ENCODE results near the gene ABLIM2. TPM values are rescaled to one million over a fixed set of nuclear protein-coding genes. Genes with fewer than 3 reads are reported as not detected.

ABLIM2 gene
- total and polyA plus RNA-seq, 2 of the 13 experiments (the other 11 are each of a cell fraction or from before 2014, with no cell fraction given), result 0.20 to 0.37 TPM

DNA sequence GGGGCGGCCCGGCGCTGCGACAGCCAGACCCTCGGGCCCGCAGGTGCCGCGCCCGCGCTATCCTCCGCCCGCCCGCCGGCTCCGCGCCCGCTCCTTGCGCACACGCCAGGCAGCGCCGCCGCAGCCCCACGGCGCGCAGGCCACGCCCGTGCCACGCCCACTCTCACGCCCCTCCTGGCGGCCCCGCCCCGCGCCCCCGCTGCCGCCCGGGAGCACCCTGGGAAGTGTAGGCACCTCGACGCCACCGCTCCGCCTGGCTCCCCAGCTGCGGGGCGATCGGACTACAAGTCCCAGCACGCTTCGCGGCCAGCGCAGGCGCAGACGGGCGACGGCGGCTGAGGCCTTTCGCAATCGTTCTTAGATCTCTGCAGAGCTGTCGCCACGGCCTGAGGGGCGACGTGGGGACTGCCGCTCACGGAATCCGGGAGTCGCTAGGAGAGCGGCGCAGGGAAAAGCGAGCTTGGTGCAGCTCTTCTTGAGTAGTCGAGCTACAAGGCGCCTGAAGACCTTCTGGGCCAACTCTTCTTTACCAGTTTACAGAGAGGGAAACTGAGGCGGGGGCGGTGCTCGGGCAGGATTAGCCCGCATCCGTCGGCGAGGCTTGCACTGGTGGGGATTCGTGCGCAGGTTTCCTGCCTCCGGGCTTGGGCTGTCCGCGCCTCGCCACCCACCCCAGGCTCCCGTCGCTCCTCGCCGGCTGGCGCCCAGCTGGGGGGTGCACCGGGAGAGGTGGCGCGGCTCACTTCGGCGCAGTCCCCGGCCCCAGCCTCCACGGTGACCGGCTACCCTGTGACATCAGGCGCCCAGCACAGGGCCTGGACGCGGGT, at the start of gene ABLIM2 (continued):
- no peak for TF ChIP-seq CCAR2 (optimal IDR thresholded peaks at IDR 0.05; ENCODE audit: low read depth, low read length)
- no peak for TF ChIP-seq TCF7L2 (IDR thresholded peaks at IDR 0.05; ENCODE audit: low read depth, low read length)
- TF ChIP-seq ISL2 (CRISPR knock-in tag; IDR thresholded peaks at IDR 0.05), result peak; percentile 68
- no peak for TF ChIP-seq XBP1 (CRISPR knock-in tag; IDR thresholded peaks at IDR 0.05)
- no peak for TF ChIP-seq NPAS2 (CRISPR knock-in tag; IDR thresholded peaks at IDR 0.05; ENCODE audit: borderline replicate concordance)
- TF ChIP-seq, protein P1, sequence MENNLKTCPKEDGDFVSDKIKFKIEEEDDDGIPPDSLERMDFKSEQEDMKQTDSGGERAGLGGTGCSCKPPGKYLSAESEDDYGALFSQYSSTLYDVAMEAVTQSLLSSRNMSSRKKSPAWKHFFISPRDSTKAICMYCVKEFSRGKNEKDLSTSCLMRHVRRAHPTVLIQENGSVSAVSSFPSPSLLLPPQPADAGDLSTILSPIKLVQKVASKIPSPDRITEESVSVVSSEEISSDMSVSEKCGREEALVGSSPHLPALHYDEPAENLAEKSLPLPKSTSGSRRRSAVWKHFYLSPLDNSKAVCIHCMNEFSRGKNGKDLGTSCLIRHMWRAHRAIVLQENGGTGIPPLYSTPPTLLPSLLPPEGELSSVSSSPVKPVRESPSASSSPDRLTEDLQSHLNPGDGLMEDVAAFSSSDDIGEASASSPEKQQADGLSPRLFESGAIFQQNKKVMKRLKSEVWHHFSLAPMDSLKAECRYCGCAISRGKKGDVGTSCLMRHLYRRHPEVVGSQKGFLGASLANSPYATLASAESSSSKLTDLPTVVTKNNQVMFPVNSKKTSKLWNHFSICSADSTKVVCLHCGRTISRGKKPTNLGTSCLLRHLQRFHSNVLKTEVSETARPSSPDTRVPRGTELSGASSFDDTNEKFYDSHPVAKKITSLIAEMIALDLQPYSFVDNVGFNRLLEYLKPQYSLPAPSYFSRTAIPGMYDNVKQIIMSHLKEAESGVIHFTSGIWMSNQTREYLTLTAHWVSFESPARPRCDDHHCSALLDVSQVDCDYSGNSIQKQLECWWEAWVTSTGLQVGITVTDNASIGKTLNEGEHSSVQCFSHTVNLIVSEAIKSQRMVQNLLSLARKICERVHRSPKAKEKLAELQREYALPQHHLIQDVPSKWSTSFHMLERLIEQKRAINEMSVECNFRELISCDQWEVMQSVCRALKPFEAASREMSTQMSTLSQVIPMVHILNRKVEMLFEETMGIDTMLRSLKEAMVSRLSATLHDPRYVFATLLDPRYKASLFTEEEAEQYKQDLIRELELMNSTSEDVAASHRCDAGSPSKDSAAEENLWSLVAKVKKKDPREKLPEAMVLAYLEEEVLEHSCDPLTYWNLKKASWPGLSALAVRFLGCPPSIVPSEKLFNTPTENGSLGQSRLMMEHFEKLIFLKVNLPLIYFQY (CRISPR knock-in tag; IDR thresholded peaks at IDR 0.05; ENCODE audit: borderline replicate concordance), result no peak
- TF ChIP-seq SATB2 (CRISPR knock-in tag; IDR thresholded peaks at IDR 0.05), result no peak
- TF ChIP-seq ZNF557 (CRISPR knock-in tag; IDR thresholded peaks at IDR 0.05), result no peak
- TF ChIP-seq HINFP (CRISPR knock-in tag; IDR thresholded peaks at IDR 0.05; ENCODE audit: low read depth), result no peak; the same call in 1 of the 2 replicates
- TF ChIP-seq ZBTB10 (CRISPR knock-in tag; IDR thresholded peaks at IDR 0.05; ENCODE audit: borderline replicate concordance), result no peak
- TF ChIP-seq EP300 (IDR thresholded peaks at IDR 0.05; ENCODE audit: low read depth in 2 of 2, low read length in 2 of 2), result no peak; a peak in 1 of 4 replicates
- no peak for TF ChIP-seq EP300 (CRISPR knock-in tag; IDR thresholded peaks at IDR 0.05; ENCODE audit: borderline replicate concordance)
- TF ChIP-seq, protein P2, sequence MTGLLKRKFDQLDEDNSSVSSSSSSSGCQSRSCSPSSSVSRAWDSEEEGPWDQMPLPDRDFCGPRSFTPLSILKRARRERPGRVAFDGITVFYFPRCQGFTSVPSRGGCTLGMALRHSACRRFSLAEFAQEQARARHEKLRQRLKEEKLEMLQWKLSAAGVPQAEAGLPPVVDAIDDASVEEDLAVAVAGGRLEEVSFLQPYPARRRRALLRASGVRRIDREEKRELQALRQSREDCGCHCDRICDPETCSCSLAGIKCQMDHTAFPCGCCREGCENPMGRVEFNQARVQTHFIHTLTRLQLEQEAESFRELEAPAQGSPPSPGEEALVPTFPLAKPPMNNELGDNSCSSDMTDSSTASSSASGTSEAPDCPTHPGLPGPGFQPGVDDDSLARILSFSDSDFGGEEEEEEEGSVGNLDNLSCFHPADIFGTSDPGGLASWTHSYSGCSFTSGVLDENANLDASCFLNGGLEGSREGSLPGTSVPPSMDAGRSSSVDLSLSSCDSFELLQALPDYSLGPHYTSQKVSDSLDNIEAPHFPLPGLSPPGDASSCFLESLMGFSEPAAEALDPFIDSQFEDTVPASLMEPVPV (CRISPR knock-in tag; IDR thresholded peaks at IDR 0.05), result no peak; the same call in 1 of the 2 replicates
- TF ChIP-seq ESRRA (CRISPR knock-in tag; IDR thresholded peaks at IDR 0.05; ENCODE audit: low read depth), result no peak; the same call in 1 of the 2 replicates
- TF ChIP-seq PLRG1 (conservative IDR thresholded peaks at IDR 0.05), result no peak
- TF ChIP-seq SOX13 (IDR thresholded peaks at IDR 0.05), result no peak
- peak in 1 of 2 experiments; percentile 5; a peak in 1 of 4 replicates for TF ChIP-seq SOX13 (CRISPR knock-in tag; conservative IDR thresholded peaks at IDR 0.05 in 1 of 2, IDR thresholded peaks at IDR 0.05 in 1 of 2)
- peak; percentile 81; the same call in 1 of the 2 replicates for TF ChIP-seq ATF7-NPFF (CRISPR knock-in tag; IDR thresholded peaks at IDR 0.05; ENCODE audit: low read depth)

Measured in HepG2 (cell line).